AML-193 (cell line): ENCODE measurements around the gene CRAMP1.
A peak's percentile ranks its signal among the peaks of the same experiment; 100 is the strongest.

ENCODE experiments used
- DNase-seq, 2 experiments: peaks; one replicate each; lab custom pipeline; 2025; lab: John Stamatoyannopoulos, UW

Gene CRAMP1

DNA sequence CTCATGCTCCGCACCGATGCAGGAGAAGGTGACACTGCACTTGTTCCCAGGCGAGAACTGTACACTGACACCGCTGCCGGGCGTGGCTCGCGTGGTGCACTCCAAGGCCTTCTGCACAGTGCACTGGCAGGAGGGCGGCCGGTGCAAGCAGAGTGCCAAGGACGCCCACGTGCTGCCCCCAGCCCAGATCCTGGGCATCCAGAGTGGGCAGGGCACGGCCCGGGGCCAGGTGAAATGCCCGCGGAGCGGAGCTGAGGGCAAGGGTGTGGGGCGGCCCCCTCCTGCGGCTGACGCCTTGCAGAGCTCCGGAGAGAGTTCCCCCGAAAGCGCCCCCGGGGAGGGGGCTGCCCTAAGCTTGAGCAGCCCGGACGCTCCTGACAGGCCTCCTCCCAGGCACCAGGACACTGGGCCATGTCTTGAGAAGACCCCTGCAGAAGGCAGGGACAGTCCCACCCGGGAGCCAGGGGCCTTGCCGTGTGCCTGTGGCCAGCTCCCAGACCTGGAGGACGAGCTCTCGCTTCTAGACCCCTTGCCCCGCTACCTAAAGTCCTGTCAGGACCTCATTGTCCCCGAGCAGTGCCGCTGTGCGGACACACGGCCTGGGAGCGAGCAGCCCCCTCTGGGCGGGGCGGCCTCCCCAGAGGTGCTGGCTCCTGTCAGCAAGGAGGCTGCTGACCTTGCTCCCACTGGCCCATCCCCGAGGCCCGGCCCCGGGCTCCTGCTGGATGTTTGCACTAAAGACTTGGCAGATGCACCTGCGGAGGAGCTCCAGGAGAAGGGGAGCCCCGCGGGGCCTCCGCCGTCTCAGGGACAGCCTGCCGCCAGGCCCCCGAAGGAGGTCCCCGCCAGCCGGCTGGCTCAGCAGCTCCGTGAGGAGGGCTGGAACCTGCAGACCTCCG, 44.0 kb downstream of the CRAMP1 start:
- no peak for DNase-seq

GRCh38 chr16:1656808-1657617, 44.9 kb downstream of the CRAMP1 start:
- DNase-seq, result no peak

DNA sequence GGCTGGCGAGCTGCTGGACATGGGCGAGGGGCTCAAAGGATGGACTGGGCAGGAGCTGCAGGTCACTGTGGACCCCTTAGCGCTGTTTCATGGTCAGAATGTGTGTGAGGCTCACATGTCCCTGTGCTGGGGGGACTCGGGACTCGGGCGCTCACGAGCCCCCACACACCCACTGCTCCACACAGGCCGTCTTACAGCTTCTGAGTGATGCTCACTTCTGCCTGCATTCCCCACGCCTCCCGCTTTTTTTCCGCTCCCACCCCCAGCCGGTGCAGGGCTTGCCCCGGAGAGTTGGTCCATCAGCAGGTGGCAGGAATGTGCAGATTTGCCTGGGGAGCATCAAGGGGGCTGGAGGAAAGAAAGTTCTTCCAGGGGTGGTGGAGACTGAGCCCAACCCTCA, 45.7 kb downstream of the CRAMP1 start:
- no peak for DNase-seq

GRCh38 chr16:1659031-1659430, 46.9 kb downstream of the CRAMP1 start:
- DNase-seq, result no peak

- DNase-seq, result no peak
Measured at GRCh38 chr16:1661826-1662225, 49.7 kb downstream of the CRAMP1 start.

GRCh38 chr16:1662543-1662942, 50.4 kb downstream of the CRAMP1 start:
- no peak for DNase-seq

- DNase-seq, result no peak
Measured at GRCh38 chr16:1665829-1666228, 53.7 kb downstream of the CRAMP1 start.

- DNase-seq, result no peak
Measured at GRCh38 chr16:1666316-1666715, 54.2 kb downstream of the CRAMP1 start.

DNA sequence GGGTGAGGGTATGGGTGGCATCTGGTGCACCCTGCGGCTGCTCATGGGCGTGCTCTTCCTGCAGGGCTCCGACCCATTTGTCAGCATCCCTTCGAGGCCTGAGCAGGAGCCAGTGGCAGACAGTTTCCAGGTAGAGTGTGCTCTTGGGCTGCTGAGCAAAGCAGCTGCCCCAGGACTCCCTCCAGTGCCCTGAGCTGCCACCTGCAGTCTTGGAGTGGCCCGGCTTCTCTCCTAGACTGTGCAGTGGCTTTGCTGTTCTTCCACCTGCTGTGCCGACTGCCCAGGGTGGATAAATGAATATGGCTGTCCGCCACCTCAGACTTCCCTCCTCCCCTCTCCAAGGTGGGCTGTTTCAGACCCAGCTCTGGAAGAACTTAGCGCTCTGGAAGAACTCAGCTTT, 55.1 kb downstream of the CRAMP1 start:
- DNase-seq, result no peak

DNA sequence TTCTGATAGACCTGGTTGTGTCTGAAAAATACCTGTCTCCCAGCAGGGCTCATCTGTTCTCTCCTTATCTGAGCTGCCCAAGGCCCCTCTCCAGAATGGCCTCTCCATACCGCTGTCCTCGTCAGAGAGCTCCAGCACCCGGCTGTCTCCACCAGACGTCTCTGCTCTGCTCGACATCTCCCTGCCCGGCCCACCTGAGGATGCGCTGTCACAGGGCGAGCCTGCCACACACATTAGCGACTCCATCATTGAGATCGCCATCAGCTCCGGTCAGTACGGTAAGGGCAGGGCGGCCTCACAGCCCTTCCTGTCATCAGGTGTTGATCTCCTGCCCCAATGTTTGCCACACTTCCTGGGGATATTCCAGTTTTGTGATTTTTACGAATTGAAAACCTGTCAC, 55.8 kb downstream of the CRAMP1 start:
- DNase-seq, result no peak

DNA sequence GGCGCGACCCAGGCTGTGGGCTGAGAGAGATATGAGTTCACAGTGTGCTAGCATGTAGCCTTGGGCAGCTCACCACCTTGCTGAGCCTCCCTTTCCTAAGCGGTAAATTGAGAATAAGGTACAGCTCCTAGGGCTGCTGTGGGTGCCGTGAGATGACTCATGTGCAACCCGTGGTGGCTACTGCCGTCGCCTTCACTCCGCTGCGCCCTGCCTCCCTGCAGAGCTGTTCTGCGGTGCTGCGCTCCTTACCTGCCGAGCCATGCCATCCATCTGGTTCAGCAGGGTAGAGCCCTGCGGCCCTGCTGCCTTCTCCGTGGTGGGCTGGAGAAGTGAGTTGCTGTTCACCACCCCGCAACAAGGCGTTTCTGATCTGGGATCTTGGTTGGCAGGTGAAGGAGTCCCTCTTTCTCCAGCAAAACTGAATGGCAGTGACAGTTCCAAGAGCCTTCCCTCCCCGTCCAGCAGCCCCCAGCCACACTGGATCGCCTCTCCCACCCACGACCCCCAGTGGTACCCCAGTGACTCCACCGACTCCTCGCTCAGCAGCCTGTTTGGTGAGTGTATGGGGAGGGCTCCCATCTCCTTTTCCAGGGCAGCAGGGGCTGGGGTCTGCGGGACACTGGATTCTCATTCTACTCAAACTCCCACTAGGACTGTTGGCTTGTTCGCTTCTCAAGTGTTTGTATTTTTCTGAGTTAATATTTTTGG, 56.6 kb downstream of the CRAMP1 start:
- no peak for DNase-seq

DNA sequence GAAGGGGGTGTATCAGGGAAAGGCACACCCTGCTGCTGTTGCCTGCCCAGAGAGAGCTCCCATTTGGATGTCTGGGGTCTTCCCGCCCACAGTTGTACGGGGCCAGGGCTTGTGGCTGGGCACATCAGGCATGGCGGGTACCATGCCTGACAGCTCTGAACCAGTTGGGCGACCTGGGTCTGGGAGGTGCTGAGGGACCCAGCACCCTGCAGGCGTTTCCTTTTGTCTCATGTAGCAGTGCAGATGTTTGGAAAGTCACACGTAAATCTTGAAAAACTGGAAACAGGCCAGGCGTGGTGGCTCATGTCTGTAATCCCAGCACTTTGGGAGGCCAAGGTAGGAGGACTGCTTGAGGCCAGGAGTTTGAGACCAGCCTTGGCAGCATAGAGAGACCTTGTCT, 57.5 kb downstream of the CRAMP1 start:
- DNase-seq, result no peak

DNA sequence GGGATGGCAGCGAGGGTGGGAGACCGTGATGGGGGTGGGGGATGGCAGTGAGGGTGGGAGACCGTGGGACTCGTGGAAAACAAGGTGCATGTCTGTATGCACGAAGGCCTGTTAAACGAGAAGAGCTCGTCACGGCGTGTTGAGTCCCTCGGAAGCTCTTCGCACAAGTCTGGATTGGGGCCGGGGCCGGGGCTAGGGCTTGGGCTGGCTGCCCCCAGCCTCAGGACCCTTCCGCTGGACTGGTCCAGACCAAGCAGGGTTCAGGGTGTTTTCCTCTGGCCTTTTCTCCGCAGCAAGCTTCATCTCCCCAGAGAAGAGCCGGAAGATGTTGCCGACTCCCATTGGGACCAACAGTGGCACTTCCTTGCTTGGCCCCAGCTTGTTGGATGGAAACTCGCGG, 58.2 kb downstream of the CRAMP1 start:
- no peak for DNase-seq

DNA sequence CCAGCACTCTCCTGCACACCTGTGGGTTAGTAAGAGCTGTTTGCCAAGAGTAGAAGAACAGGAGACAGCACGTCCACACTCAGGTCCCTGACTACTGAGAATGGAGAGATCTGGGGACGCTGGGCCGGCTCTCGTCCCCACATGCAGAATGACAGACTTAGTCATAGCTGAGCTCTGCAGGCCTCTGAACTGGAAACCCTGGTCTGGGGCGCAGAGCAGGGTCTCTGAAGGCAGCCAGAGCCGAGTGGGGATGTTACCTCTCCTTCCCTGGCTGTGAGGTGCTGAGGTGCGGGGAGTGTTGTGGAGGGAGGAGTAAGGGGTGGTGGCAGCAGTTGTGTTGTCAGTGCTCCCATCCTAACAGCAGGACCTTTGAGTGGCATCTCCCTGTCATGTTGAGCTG, 58.7 kb downstream of the CRAMP1 start:
- DNase-seq, result no peak

DNA sequence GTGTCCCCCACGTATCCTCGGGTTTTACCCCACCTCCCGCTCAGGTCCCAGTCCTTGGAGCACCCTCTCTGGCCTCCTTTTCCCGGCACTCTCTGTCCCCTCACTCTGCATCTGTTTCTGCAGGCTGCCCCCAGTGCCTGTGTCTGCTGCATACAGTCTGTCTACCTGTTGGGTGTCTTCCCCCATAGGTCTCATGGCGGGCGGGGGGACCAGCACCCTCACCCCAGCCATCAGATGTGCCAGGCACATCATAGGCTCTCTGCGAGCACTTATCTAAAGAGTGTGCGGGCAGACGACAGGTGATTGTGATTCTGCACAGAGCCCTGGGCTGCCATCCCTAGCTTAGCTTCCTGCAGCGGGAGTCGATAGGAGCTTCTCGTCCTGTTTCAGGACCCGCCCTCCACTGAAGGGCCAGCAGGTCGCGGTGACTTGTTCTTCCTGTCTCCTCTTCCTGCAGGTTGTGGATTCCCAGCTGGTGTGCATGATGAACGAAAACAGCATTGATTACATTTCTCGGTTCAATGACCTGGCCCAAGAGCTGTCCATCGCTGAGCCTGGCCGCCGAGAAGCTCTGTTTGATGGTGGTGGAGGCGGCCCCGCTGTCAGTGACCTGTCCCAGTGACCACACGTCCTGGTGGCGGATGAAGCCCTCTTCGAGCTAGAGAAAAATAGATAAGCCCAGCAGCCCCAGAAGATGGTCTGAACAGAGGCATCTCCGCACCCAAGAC, 61.4 kb downstream of the CRAMP1 start:
- no peak for DNase-seq

GRCh38 chr16:1674306-1674705, 62.1 kb downstream of the CRAMP1 start:
- DNase-seq, result no peak

GRCh38 chr16:1674751-1675664, 62.8 kb downstream of the CRAMP1 start:
- no peak for DNase-seq

DNA sequence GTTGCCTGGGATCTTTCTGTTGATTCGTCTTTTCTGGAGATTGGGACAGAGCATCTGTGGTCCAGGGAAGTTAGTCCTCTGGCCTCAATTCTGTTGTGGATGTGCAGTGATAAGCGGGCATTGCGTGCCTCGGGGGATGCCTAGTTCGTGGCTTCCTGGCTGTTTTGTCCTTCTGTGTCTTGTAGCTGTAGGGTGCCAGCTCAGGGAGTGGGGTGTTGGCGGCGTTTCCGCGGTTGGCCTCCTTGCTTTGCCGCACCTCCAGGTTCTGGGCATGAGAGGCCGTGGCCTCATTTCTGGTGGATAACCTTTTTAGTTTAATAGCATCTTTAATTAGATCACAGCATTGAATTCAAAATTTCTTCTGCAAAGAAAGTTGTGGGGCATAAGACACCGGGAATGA, 64.5 kb downstream of the CRAMP1 start:
- no peak for DNase-seq

DNA sequence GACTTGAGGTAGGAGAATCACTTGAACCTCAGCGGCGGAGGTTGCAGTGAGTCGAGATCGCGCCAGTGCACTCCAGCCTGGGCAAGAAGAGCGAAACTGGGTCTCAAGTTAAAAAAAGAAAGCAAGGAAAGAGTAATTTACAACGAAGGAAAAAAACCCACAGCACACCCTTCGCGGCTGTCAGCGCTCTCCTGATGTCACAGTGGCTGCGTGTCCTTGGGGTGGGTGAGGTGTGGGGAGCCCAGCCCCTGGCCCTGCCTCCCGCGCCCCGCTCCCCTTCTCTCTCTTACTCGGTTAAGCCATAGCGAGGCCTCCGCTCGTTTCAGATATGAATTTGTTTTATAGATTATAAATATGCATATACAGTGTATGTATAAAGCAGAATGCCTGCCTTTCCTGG, 65.2 kb downstream of the CRAMP1 start:
- no peak for DNase-seq

DNA sequence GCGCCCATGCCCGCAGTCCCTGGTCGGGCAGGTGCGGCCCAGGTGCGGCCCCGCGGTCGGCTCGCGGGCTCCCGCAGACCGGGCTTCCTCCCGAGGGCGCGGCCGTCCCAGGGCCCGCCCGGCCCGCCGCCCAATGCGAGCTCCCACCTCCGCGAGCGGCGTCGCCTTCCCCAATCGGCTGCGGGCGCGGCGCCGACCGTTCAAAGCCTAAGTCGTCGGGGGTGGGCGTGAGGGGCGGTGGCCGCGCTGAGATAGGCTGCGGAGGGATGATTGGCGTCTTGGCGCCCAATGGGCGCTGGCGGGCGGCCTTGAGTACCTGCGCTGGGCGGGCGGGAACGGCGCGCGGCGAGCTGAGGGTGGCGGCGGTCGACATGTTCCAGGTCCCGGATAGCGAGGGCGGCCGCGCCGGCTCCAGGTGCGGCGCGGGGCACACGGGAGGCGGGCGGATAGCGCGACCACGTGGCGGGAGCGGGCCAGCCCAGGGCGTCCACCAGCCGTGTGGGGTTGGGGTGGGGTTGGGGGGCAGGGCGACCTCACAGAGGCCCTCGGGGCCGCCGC, 65.9 kb downstream of the CRAMP1 start, which contains the start of gene JPT2:
Gene JPT2 (plus strand): TSS at position 338 of the 558 bp plus-strand sequence. CDS start 34 bp downstream, at position 372.
- DNase-seq, result peak; percentile 88 to 92
